HG03095 (cell line): ENCODE results near the gene DLL3.

Source experiments
- ATAC-seq: cut with Tn5 transposase; IDR thresholded peaks from one replicate; pipeline ENCODE4 v1.9.1; 2021; ENCODE audit warnings: moderate library complexity; ENCODE audit not compliant: unreplicated experiment

Gene DLL3

GRCh38 chr19:39481229-39481545 is 17.6 kb upstream of the DLL3 start:
- ATAC-seq, result no peak

DNA sequence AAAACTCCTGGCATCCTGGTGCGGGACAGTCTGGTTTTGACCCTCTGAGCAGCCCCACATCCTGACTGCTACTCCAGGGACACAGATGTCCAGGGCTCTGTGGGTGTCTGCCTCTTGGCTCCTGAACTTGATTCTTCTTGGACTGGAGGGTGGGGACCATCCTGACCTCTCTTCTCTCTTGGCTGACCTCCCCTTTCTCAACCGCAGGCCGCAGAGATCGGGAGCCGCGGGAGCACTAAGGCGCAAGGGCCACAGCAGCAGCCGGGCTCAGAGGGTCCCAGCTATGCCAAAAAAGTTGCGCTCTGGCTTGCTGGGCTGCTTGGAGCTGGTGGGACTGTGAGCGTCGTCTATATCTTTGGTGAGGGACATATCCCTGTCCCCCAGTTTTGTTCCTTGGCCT is 17.1 kb upstream of the DLL3 start:
- no peak for ATAC-seq

DNA sequence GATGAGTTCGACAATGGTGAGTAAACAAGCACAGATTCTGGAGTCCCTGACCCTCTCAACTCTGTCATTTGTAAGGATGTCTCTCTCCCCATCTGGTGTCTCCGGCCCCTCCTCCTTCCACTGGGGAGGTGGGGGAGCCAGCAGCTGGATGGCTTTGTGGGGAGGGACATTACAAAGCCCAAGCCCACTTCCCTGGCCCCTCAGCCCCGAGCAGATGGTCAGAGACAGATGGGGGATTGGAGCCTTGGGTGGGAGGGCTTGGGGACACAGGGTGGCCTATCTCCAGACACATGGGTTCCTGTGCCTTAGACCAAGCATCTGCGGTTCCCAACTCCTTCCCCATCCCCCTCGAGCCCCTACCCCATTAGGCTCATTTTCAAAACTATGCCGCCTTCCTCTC is 15.6 kb upstream of the DLL3 start:
- no peak for ATAC-seq

DNA sequence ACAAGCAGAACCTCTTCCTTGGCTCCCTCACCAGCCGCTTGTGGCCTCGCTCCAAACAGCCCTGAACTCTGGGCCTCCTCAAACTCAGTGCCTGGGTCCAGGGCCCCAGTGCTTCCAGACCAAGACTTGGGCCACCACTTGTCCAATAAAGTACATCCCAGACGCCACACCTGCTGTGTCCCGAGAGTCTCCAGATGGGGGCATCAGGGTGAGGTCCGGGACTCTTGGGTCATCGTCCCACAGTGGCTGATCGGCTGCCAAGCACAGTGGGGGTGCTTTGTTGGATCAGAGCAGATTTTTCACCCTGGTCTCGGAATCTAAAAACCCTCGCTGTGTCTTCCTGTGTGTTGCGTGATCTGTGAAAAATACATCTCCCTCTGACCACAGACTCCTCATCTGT is 9.0 kb upstream of the DLL3 start:
- no peak for ATAC-seq

DNA sequence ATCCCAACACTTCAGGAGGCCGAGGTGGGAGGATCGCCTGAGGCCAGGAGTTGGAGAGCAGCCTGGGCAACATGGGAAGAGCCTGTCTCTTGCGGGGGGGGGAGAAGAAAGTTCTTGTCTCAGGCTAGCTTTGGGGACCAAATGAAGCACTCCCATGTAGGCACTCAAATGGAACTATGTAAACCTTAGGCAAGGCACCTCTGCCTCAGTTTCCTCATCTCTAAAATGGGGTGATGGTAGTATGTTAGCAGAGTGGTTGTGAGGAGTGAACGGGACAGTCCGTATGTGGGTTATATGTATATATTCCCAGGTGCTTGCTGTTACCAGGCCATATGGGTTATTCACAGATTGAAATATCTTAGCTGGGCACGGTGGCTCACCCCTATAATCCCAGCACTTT is 6.5 kb upstream of the DLL3 start:
- no peak for ATAC-seq

DNA sequence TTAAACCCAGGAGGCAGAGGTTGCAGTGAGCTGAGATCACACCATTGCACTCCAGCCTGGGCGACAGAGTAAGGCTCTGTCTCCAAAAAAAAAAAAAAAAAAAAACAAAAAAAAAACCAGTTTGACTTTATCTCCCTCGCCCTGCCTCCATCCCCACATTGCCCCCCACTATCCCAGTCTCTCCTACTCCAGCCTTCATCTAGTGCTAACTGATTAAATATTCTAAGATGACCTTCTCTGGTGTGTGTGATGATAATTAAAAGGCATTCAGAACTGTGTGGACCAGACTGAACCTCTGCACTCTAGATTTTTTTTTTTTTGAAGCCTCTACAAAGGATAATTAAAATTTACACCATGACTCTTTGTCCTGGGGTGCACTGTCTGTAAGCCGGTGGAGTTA is 6.0 kb upstream of the DLL3 start:
- ATAC-seq, result no peak

GRCh38 chr19:39494661-39495060 is 4.1 kb upstream of the DLL3 start:
- no peak for ATAC-seq

- ATAC-seq, result no peak
Measured at GRCh38 chr19:39496063-39496462, 2.7 kb upstream of the DLL3 start.

DNA sequence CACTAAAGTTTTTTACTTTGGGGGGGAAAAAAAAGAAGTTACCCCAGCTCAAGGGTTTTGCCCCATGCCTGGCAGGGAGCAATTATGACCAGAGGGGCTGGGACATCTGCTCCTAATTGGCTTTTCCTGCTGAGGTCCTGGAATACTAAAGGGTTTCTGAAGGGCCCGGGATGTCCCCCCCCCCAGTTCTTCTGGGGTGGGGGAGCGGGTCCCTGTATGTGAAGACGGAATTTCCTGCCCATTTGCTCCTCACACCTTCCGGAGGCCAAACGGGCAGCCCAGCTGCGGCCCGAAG is 1.1 kb upstream of the DLL3 start:
- ATAC-seq, result no peak

GRCh38 chr19:39497996-39498797 is 550 bp upstream of the DLL3 start:
- ATAC-seq, result no peak

- ATAC-seq, result no peak
Measured at GRCh38 chr19:39499932-39500331, 1.2 kb downstream of the DLL3 start.

DNA sequence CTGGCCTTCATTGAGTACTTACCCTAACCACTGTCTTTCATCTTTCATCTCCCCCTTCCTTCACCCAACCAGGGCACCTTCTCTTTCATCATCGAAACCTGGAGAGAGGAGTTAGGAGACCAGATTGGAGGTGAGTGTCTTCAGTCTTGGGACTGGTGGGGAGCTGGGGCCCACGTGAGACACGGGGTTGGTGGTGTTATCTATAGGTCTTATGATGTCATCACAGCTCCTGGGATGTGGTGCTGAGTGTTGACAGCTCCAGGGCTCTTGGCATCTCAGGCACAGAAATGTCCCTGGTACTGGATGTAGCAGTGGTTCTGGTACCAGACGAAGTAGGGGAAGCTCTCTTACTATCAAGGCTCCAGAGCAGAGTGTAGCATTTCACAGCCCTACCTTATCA is 1.8 kb downstream of the DLL3 start:
- ATAC-seq, result no peak

DNA sequence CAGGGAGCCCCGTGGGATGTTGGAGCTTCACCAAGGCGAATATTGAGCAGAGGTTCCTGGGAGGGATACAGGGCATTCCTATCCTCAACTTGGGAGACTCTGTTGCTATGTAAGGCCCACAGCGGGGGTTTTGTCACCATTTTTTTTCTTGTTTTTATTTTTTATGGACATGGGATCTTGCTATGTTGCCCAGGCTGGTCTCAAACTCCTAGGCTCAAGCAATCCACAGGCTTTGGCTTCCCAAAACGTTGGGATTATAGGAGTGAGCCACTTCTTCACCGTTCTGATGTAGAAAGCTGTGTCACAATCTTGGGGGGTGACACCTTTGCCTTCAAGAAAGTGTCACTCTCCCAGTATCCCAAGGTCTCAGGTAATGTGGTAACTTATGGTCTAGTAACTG is 2.6 kb downstream of the DLL3 start:
- ATAC-seq, result no peak

DNA sequence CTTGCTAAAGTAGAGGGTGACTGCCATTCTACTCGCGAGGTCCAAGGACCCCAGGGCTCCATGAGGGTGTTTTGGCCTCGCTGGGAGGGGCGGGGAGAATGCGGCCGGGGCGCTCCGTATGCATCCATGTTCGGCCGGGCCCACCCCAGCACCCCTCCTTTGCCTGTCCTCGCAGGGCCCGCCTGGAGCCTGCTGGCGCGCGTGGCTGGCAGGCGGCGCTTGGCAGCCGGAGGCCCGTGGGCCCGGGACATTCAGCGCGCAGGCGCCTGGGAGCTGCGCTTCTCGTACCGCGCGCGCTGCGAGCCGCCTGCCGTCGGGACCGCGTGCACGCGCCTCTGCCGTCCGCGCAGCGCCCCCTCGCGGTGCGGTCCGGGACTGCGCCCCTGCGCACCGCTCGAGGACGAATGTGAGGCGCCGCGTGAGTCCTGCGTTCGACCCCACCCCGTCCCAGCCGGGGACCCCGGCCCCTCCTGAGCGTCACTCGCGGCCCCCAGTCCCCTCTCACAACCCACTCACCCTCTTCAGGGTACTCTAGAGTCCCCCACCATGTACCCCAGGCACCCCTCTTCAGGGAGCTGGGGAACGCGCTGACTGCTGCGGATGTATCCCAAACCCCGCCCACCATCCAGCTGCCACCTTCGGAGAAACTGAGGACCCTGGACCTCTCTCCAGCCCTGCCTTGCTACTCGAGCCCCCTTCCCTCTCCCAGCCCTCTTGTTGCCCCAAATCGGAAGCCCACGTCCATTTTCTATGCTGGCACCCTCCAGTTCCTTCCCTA is 4.1 kb downstream of the DLL3 start:
- ATAC-seq, result no peak

DNA sequence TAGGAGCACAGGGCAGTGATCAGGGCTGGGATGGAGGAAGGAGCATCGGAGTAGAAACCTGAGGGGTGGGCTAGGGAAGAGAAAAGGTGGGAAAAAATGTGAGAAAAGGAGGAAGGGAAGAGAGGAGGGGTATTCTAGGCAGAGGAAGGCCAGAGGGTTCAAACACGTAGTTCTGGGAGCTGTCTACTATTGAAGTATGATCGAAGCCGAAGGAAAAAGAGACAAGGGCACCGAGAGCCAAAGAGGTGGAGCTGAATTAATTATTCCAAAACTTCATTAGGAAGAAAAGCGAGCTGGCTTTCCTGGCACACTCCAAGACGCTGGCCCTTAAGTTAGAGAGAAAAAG is 7.8 kb downstream of the DLL3 start:
- ATAC-seq, result no peak

- no peak for ATAC-seq
Measured at GRCh38 chr19:39506944-39507714, 8.4 kb downstream of the DLL3 start.

DNA sequence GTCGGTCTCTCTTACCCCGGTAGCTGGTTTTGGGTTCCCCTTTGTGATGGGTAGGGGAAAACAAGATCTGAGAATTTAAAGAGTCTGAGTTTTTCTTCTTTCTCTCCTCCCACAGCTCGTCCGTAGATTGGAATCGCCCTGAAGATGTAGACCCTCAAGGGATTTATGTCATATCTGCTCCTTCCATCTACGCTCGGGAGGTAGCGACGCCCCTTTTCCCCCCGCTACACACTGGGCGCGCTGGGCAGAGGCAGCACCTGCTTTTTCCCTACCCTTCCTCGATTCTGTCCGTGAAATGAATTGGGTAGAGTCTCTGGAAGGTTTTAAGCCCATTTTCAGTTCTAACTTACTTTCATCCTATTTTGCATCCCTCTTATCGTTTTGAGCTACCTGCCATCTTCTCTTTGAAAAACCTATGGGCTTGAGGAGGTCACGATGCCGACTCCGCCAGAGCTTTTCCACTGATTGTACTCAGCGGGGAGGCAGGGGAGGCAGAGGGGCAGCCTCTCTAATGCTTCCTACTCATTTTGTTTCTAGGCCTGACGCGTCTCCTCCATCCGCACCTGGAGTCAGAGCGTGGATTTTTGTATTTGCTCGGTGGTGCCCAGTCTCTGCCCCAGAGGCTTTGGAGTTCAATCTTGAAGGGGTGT is 9.1 kb downstream of the DLL3 start:
- no peak for ATAC-seq

- ATAC-seq, result no peak
Measured at GRCh38 chr19:39508629-39509028, 9.9 kb downstream of the DLL3 start.

- no peak for ATAC-seq
Measured at GRCh38 chr19:39509233-39509632, 10.5 kb downstream of the DLL3 start.

- no peak for ATAC-seq
Measured at GRCh38 chr19:39512988-39513387, 14.2 kb downstream of the DLL3 start.

DNA sequence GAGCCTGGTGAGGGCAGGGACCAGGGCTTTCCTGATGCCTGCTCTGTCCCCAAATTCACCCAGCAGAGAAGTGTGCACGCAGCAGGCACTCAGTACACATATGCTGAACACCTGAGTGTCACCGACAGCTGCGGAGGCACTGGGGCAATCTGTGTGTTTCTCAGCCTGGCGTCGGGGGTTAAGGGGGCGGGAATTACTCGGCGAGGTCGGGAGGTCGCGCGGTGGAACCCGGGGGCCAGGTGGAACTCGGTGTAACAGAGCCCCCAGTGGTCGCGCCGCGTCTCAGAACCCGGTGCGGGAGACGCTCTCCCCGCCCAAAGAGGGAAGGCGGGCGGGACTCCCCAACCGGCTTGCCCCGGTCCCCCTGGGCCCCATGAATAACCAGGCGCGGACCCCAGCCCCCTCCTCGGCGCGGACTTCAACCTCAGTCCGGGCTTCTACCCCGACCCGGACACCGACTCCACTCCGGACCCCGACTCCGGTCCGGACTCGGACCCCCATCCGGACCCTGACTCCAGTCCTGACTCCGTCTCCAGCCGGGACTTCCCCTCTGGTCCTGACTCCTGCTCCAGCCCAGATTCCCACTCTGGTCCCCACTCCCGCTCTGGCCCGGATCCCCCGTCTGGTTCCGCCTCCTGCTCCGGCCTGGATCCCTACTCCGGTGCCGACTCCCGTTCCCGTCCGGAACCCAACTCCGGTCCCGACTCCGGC is 16.2 kb downstream of the DLL3 start, which contains the start of gene SELENOV:
TSS of gene SELENOV (plus strand) at position 300 of the 711 bp plus-strand sequence. CDS start at position 374, 74 bp downstream.
- no peak for ATAC-seq
